ENCODE results near the gene EFCAB6. TPM values are rescaled to one million over a fixed set of nuclear protein-coding genes. Genes with fewer than 3 reads are reported as not detected.

Gene EFCAB6
- polyA plus RNA-seq, 3 donors = 0.76 to 0.98 TPM; not detected in 1

DNA sequence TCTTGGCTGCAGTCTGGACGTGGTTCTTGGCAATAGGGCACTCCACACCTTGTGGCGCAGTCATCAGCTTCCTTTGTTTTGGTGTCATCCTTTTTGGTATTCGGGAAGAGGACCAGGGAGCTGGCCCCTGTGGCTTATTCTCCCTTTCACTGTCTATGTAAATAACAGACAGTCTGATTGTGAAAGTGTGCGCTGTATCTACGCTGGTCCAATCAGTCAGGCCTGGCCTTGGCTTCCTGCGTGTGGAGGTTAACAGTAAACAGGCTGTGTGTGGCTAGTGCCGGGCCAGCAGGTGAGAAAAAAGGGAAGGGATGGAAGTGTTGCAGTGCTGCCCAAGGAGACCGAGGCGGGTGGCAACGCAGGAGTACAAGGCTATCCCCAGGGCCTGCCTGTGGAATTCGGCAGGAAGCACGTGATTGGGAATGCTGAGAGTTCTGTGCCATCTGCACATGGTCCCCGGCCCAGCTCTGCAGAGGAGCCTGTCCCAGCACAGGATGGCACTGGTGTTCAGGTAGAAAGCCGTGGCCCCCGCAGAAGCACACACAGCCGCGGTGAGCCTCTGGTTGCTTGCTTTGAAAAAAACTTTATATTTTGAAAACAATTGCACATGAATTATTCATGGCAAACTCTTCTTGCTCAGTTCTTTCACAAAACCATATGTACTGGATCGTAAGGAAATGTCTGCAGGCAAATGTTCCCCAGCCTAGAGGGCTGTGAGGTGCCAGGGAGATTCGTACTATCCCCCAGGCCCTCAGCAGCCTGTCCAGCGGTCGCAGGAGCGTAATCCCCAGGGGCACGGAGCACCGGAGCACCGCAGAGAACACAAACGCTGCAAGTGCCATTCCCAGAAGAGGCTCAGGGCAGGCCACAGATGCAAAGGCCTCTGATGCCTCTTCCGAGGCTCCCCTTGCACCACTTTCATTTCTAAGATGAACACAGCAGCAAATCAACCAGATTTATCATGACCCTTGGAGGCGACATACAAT lies 174.5 kb downstream of the EFCAB6 start:
- 87 to 89% (median 89%) methylated on average over 28 of the region's 28 CpGs for WGBS, 3 donors
- H3K27ac ChIP-seq (ENCODE audit: low read depth, low read length) = no peak overlapping the region

DNA sequence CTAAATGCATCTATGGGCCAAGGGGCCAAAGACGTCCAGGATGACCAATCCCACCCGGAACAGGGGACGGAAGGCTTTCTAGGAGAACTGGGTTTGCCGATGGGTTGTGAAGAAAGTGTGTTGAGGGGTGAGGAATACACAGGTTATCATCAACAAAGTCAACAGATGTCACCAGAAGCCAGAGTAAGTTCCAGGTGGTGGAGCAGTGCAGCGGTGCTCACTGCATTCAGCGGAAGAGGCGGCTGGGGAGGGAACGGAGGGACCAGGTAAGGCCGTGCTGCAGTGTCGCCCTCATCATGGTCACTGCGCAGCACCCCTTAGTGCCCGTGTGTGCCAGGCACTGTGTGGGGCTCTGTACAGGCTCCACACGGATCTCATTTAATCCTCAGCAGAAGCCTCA lies 176.0 kb downstream of the EFCAB6 start:
- H3K27ac ChIP-seq (ENCODE audit: low read depth, low read length) = no peak overlapping the region
- 91 to 94% (median 92%) methylated on average over 13 of the region's 13 CpGs for WGBS, 3 donors

DNA sequence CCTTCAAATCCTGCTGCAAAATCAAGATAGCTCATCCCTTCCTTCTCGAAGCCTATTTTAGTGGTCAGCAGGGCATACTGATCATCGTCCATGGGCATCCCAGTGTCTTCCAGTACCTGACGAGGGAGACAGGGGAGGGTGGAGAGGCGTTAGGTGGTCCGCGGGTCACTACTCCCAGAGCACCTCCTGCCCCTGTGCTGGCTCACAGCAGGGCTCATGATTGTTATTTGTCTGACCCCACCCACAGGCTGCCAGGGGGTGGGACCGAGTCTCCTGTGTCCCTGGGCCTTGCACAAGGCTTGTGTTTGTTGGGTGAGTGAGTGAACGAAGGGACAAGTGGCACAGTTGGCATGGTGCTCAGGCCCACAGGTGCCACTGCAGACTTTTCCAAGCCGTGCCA lies 177.0 kb downstream of the EFCAB6 start:
- no peak overlapping the region for H3K27ac ChIP-seq (ENCODE audit: low read depth, low read length)
- 79 to 91% (median 83%) methylated on average over 9 of the region's 9 CpGs for WGBS, 3 donors

DNA sequence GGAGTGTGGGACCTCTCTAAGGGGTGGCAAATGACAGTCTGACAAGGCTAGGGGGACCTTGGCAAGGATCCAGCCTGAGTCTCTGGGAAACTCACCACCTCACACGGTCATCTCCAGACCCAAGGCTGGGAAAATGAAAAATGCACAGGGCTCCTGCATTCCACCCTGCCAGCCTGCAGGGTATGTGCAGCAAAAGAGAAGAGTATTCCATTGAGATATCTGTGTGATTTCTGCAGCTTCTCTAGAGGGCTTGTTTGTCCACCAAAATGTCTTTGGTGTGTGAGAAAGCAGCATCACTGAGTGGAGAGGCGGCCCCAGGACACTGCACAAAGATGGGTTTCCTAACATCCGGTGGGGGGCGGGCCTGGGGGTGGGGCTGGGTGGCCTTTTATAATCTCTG lies 177.8 kb downstream of the EFCAB6 start:
- H3K27ac ChIP-seq (ENCODE audit: low read depth, low read length) = no peak overlapping the region
- WGBS, 3 donors = 57 to 62% (median 61%) methylated on average over 4 of the region's 4 CpGs

DNA sequence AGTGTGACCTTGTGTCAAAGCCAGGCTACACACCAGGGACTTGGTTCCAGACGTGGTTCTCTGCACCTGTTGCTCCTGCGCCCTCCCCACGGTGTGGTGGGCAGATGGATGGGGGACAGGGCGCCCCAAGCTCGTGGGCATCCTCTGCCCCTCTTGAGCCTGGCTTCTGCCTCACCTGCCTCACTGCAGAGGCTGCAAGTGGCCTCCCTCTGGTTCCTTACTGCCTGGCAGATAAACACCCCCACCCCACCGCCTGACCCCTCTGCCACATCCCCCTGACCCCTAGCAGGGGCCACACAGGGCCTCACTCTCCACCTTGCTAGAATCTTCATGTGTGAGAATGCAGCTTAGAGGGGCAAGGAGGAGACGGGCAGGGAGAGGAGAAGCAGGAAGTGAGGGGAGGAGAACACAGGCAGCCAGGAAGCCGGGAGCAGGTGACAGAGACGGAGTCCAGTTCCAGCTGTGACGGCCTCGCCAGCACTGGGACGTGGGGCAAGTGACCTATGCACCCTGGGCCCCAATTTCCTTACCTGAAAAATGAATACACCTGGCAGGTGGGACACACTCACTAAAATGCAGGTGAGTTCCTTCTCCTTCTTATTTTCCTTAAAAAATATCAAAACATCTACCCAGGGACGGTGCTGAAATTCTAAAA lies 178.3 kb downstream of the EFCAB6 start:
- H3K27ac ChIP-seq (ENCODE audit: low read depth, low read length) = no peak overlapping the region
- 59 to 80% (median 62%) methylated on average over 13 of the region's 13 CpGs for WGBS, 3 donors

DNA sequence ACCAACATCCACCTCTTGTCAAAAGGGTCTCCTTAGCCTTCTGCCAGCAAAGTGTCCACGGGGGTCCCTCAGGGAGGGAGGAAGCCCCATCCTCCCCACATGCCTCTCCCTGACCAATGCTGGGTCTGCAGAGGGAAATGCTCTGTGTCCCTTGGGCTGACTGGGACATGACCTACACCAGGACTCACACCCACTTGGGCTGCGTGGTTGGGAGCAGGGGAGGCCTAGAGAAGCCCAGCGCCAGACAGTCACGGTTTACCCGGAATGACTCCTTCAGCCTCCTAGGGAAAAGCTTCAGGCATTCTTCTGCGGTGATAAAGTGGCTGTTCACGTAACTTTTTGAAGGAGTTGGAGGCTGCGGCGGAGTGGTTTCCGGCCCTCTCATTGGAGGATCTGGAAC lies 180.3 kb downstream of the EFCAB6 start:
- WGBS, 3 donors = 96 to 98% (median 97%) methylated on average over 10 of the region's 10 CpGs
- H3K27ac ChIP-seq (ENCODE audit: low read depth, low read length) = no peak overlapping the region

DNA sequence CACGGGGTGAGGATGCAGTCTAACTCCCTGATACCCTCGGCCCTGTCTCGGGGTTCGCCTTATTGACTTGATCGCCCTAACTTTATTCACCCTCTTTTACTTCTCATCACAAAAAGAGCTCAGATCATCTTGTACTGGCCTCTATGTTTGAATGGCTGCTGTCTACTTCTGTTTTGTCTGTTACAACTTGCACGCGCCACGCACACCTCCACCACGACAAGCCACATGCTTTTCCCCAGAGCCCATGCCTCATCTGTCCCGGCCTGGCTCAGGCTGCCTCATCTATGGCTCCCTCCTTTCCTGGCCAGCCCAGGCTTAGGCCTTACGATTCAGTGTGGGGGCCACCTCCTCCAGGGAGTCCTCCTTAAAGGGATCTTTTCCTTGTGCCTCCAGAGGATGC lies 180.9 kb downstream of the EFCAB6 start:
- 92 to 96% (median 92%) methylated on average over 11 of the region's 11 CpGs for WGBS, 3 donors
- no peak overlapping the region for H3K27ac ChIP-seq (ENCODE audit: low read depth, low read length)

DNA sequence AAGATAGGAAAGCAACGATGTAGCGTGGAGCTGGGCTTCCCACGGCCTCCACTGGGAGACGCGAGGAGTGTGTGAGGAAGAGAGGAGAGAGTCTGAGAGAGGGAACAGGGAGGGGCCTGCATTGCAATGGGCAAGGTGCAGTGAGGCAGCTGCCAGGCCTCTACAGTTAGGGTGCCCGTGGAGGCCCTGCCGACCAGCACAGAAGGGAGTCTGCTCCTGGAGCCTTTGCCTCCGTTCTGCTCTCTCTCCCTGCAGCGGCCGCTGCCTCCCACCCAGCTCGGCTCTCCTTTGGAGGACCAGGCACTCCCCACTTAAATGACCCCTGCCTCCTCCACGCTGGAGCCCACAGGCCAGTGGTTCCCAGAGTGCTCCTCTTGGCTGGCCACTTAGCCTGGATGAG lies 181.7 kb downstream of the EFCAB6 start:
- H3K27ac ChIP-seq (ENCODE audit: low read depth, low read length) = no peak overlapping the region
- WGBS, 3 donors = 87 to 91% (median 91%) methylated on average over 12 of the region's 12 CpGs

DNA sequence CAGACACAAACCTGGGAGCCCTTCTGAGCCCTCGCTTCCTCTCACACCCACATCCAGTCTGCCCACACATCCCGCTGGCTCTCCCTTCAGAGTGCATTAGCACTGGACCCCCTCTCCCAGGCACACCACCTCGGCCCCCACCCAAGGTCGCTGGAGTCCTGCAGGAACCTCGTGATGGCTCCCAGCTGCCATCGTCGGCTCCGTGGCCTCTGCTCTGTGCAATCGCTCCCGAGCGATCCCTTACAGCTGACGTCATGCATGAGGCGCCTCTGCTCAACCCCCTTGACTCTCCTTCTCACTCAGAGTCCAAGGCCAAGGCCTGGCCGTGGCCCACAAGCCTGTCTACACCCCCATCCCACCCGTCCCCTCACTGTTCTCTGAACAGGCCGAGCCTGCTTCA lies 183.9 kb downstream of the EFCAB6 start:
- no peak overlapping the region for H3K27ac ChIP-seq (ENCODE audit: low read depth, low read length)
- 60 to 72% (median 69%) methylated on average over 16 of the region's 16 CpGs for WGBS, 3 donors

DNA sequence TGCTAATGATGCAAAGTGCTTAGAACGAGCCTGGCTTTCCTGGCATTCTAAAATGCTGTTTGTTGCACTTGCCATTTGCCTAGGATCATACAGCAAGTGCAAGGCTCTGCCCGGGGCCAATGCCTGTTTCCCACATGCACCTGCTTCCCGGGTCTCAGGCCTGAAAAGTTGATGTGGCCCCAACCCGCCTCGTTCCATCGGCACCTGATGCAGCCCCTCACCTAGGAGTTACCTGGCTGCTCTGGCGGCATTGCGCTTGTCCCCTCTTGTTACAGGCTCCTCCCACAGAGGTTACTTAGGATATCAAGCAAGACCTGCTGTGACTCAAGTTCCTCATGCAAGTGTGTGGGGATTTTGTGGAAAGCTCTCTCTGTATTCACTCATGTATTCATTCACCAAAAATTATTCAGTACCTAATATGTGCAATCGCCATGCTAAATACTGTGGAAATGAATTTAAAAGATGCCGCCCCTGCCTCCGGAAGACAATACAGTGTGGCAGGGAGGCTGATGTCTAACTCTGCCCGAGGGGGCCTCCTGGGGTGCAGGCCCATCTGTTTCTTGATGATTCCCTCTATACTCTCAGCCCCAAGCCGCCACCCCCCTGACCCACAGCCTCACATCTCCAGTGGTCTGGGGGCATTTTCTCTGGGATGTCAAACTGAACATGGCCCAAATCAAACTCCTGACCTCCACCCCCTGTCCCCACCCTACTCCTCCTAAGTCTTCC lies 184.5 kb downstream of the EFCAB6 start:
- H3K27ac ChIP-seq (ENCODE audit: low read depth, low read length) = no peak overlapping the region
- 86 to 91% (median 89%) methylated on average over 13 of the region's 13 CpGs for WGBS, 3 donors

DNA sequence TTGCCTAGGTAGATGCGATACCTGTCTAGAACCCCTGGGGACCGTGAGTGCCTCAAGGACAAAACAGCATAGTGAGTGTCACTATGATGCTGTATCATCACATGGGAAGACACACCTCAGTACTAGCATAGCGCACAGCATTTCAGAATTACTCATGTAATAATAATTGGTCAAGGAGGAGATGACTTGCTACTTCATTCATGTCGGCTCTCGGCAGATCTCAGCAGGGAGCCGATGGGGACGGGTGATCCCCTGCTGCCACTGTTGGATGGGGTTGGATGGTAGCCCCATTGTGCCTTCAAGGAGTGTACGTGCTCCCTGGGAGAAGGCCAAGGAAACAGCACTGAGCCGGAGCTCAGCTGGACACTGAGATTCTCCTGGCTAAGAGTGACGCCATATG lies 186.9 kb downstream of the EFCAB6 start:
- no peak overlapping the region for H3K27ac ChIP-seq (ENCODE audit: low read depth, low read length)
- 89 to 92% (median 92%) methylated on average over 10 of the region's 10 CpGs for WGBS, 3 donors

DNA sequence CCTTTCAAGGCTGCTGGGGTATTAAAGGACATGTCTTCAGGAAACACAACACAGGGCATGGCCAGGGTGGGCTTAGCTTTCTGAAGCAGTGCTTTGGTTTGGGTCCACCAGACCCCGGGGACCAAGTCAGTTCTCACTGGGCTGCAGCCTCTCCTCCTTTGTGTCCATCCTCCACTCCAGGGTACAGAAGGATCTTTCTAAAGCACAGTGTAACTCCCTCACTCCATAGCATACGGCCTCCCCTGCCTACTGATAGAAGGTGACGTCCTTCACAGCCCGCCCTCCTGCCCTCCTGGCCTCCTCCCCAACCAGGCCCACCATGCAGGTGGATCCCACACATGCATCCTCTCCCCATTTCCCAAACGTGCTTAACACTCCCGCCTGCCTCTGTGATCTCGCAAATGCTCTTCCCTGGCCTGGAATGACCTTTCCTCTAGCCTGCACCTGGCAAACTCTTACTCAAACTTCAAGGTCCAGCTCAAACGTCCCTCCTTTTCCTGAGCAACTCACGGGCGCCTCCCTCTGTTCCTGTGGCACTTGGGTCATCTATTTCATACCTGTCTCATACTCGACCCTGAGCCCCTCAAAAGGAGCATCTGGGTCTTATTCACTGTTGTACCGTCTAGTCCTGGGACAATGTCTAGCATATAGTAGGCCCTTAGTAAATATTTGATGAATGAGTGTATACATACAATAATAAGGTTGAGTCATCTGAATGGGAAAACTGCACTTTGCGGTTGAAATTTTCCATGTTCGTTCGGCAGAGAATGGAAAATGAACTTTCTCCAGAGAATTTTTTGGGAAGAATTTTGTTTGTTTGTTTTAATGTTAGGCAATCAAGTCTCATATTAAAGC lies 187.7 kb downstream of the EFCAB6 start:
- WGBS, 3 donors = 86 to 87% (median 87%) methylated on average over 15 of the region's 15 CpGs
- no peak overlapping the region for H3K27ac ChIP-seq (ENCODE audit: low read depth, low read length)

DNA sequence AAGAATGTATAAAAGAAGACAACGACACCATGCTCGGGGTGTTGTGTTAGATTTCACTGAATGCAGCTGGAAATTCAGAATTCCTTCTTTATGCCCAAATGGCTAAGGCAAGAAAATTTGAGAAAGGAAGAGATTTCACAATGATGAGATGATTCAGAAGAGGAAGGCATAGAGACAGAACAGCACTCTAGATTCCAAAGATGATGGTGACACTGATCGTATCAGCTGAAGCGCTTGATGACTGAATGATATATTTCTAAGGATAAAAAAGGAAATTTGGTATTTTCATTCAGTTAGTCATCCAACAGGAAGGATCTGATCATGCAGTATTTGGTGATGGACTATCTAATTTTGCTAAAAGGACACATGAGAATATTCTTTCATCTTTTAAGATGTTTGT lies 189.2 kb downstream of the EFCAB6 start:
- 91 to 97% (median 93%) methylated on average over 4 of the region's 4 CpGs for WGBS, 3 donors
- H3K27ac ChIP-seq (ENCODE audit: low read depth, low read length) = no peak overlapping the region

DNA sequence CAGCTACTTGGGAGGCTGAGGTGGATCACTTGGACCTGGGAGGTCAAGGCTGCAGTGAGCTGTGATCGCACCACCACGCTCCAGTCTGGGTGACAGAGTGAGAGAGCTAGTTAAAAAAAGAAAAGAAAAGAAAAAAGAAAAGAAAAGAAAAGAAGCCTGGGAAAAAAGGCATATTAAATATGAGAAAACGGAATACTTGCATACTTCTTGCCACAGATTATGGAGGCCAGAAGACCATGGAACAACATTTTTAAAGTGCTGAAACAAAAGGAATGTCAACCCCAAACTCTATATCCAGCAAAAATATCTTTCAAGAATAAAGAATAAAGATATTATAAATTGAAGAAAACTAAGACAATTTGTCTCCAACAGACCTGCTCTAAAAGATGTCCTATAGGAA lies 191.9 kb downstream of the EFCAB6 start:
- 78 to 97% (median 95%) methylated on average over 3 of the region's 3 CpGs for WGBS, 3 donors
- H3K27ac ChIP-seq (ENCODE audit: low read depth, low read length) = no peak overlapping the region

DNA sequence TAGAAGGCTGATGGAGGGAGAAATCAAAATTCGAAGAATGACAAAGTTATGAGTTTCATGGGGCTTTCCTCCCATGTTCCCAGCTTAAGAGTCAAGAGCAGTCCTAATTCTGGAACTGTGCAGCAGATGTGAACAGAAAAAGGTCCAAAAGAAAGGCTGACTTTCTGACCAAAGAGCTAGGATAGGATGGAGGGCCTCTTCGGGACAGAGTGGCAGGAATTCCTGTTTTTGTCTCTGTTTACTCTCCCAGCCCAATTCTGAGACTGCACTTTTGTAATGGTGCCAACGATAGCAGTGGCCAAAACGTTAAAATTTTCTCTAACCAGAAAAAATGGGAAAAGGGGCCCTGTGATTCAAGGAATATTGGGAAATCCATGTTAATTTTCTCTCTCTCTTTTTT lies 193.6 kb downstream of the EFCAB6 start:
- WGBS, 3 donors = 59 to 72% (median 61%) methylated on average over 4 of the region's 4 CpGs
- no peak overlapping the region for H3K27ac ChIP-seq (ENCODE audit: low read depth, low read length)

DNA sequence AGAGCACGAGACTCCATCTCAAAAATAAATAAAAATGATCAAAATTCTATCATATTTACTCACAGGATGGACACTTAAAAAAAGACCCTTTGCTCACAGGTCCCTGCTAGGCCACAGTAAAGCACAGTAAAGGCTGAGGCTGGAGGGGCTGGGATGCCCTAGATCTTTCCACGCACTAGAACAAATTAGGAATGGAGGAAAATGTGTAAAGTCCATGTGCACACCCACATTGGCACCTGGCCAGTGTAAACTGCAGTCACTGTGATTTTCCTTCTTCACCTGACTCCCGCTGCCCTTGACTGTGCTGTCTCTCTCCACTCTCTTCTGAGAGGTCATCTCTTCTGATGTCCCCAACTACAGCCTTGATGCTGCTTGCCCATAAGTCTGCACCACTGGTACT lies 195.5 kb downstream of the EFCAB6 start:
- 56 to 90% (median 77%) methylated on average over 3 of the region's 3 CpGs for WGBS, 3 donors
- no peak overlapping the region for H3K27ac ChIP-seq (ENCODE audit: low read depth, low read length)

DNA sequence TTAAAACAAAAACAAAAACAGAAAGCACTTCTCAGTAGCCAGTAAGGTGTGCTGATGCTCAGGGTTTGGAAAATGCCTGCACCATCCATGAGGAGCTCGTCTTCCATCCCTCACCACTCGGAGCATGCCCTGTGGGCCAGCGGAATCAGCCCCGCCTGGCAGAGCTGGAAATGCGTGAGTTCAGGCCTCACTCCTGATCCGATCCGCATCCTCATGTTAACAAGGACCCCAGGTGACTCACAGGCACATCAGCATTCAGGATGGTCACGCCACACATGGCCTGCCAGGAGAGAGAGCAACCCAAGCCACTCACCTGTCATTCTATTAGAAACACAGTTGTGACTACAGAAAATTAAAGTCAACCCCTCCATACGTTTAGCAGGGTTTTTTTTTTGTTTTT lies 211.8 kb downstream of the EFCAB6 start:
- H3K27ac ChIP-seq (ENCODE audit: low read depth, low read length) = no peak overlapping the region
- 81 to 93% (median 83%) methylated on average over 9 of the region's 9 CpGs for WGBS, 3 donors

DNA sequence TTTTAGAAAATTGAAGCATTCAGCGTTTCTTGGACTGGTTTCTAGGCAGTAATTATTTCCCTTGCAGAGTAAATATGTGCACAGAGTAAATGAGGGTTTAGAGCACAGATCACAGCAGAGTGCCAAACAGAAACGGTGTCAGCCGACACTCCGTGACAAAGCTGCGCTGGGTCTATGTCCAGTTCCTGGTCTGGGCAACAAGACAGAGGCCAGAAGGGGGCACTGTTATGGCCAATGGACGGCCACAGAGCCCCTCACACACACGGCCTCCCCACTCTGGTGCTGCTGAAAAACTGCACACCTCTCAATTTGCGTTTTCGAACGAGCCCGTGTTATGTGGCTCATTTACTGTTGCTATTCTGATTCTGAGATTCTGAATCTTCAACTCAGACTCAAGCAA lies 219.6 kb downstream of the EFCAB6 start:
- no peak overlapping the region for H3K27ac ChIP-seq (ENCODE audit: low read depth, low read length)
- 56 to 61% (median 61%) methylated on average over 11 of the region's 11 CpGs for WGBS, 3 donors

Measured in adipose tissue (tissue), 3 donors.